Spleen (tissue), 7 donors: ENCODE measurements around the gene NLRP6.

ENCODE experiments used
- CTCF ChIP-seq, 11 experiments: fragments of 200-600 bp in 7 of 11; fragments of 450-650 bp in 4 of 11; sonication (generic) in 4 of 11; IDR thresholded peaks in 8 of 11; conservative IDR thresholded peaks in 3 of 11; 1 replicate in 7 of 11; 2 replicates in 4 of 11; pipeline versions ENCODE4 v1.4.0 to v1.8.0; 2016 to 2021; ENCODE audit warnings: antibody characterized with exemption in 11 of 11, inconsistent platforms in 4 of 11, mild to moderate bottlenecking in 1 of 11
- POLR2A ChIP-seq, 3 donors: fragments of 450-650 bp; IDR thresholded peaks; one replicate each; pipeline ENCODE4 v1.5.1; 2017; ENCODE audit warnings: antibody characterized with exemption in 3 of 3, mild to moderate bottlenecking in 1 of 3
- POLR2AphosphoS5 ChIP-seq, 3 donors: sonication (generic); formaldehyde crosslinking; IDR thresholded peaks; one replicate each; pipeline ENCODE4 v1.5.1; 2017; ENCODE audit warnings: antibody characterized with exemption in 3 of 3
- donor health status: DM: no; HTN: no; CAD: no; lungs with moderate emphysema.
- donor health status: DM: no; HTN: no; CAD: no.
- donor health status: DM: no; HTN: no; CAD: no.

DNA sequence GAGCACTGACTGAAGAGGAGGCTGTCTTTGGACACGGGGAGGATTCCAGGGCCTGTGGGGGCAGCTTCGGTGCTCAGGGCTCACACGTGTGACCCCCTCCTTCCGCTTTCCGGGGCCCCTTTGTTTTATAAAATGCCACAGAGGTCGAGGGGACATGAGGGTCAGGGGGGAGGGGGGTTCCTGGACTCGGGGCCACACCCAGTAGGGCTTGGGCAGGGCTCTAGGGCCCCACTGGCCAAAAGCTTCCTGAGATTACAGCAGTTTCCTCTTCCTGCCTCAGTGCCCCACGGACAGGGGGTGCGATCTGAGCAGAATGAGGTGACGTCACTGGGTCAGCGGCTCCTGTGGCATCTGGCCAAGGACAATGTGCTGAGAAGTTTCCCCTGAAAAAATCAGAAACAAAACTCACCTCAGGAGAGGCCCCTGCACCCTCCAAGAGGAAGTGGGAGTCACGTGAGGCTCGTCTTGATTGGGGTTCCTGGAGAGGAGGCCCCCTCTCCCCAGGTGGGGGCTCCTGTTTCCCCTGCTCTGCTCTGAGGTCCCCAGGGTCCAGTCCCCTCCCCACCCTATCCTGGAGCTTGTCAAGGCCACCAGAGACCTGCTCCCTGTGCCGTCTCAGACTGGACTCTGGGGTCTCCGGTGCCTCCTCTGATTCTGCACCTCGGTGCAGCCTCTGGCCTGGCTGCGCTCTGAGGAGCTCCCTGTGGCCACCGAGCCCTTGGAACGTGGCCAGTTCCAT, 48.8 kb downstream of the NLRP6 start:
- peak in 2 of 11 experiments; percentile 33 to 46 for TF ChIP-seq CTCF (IDR thresholded peaks at IDR 0.05 in 8 of 11, conservative IDR thresholded peaks at IDR 0.05 in 3 of 11)
- no peak for TF ChIP-seq POLR2A (IDR thresholded peaks at IDR 0.05)
- TF ChIP-seq POLR2AphosphoS5 (IDR thresholded peaks at IDR 0.05), result peak; percentile 81 to 92 (median 85)
